ENCODE data around the gene C16orf74.

The C16orf74 gene

DNA sequence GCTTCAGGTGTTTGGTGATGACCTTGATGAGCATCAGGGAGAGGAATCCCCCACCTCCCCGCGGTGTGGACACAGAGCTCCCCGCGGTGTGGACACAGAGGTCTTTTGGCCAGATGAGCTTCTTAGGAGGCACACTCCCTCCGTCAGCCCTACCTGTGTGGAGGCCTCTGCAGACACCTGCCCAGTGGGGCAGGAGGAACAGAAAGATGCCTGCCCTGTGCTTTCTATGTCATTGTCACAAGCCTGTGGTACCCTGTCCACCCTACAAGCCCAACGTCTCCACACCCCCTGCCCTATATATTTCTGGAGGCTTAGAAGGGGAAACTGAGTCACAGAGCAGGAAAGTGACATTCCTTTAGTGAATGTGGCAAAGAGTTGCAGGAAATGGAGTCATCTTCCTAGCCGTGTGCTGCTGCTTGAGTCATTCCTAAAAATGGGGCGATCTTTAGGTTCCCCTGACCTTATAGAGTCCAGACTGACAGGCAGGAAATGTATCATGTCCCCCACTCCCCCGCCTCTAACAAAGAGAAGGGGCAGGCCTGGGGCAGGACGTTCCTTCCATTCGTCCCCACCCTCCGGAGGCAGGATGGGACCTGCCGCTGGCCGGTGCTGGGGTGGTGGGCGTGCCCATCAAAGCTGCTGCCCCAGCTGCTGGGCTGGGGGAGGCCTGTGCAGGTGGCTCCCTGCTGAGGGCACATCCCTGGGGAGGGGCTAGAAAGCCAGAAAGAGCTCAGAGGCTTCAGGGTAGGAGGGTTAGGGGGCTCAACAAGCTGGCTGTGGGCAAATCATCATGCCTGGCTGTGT lies 1.0 kb upstream of the C16orf74 start:
- H3K4ac ChIP-seq (ENCODE audit: low read depth, low read length), result no peak overlapping the region

GRCh38 chr16:85750146-85750826 lies 610 bp downstream of the C16orf74 start:
- H3K18ac ChIP-seq (ENCODE audit: low read length), result peak overlapping the region; percentile 64
- H3K23ac ChIP-seq (ENCODE audit: low read length), result no peak overlapping the region
- H3K4ac ChIP-seq (ENCODE audit: low read depth, low read length), result peak overlapping the region; percentile 75
- no peak overlapping the region for H3K4me3 ChIP-seq (ENCODE audit: low read length)
- H2BK15ac ChIP-seq (replicated peaks; ENCODE audit: low read depth), result no peak overlapping the region
- H2BK5ac ChIP-seq (ENCODE audit: low read length), result no peak overlapping the region
- H3K27ac ChIP-seq (ENCODE audit: low read depth, low read length), result no peak overlapping the region
- peak overlapping the region; percentile 7 for H4K8ac ChIP-seq (ENCODE audit: low read depth, low read length)
- peak overlapping the region; percentile 39 for H3K4me2 ChIP-seq (ENCODE audit: low read length)
- H3K79me1 ChIP-seq (ENCODE audit: low read length), result no peaks in the 10 kb centered on the region
- no peak overlapping the region for H2BK120ac ChIP-seq (ENCODE audit: low read depth, low read length)
- WGBS (ENCODE audit: extremely low coverage, insufficient coverage, low lambda C conversion rate), result no CpG with 5 or more reads among the region's 51 CpGs
- H4K5ac ChIP-seq (ENCODE audit: low read length), result no peak overlapping the region
- H3K56ac ChIP-seq (ENCODE audit: low read length), result peak overlapping the region; percentile 80
- no peaks in the 10 kb centered on the region for H3K79me2 ChIP-seq (ENCODE audit: control insufficient read depth, insufficient read depth, low read length)
- H3K36me3 ChIP-seq (ENCODE audit: control insufficient read depth, insufficient read depth, low read length), result no peaks in the 10 kb centered on the region
- H3K4me1 ChIP-seq (ENCODE audit: control insufficient read depth, low read depth, low read length), result peaks cover 11% of the 10 kb centered on the region
- H2AK5ac ChIP-seq (ENCODE audit: low read length), result no peak overlapping the region
- H3K9ac ChIP-seq (ENCODE audit: low read length), result peak overlapping the region; percentile 70
- no peak for DNase-seq
- H3K27me3 ChIP-seq (ENCODE audit: insufficient read depth, low read length, poor library complexity), result no peaks in the 10 kb centered on the region

More for the DNA sequence above, 1.0 kb upstream of the C16orf74 start:
- Histone ChIP-seq H3K9ac (ENCODE audit: low read length) (no peak overlapping the region), H3K36me3 (ENCODE audit: control insufficient read depth, insufficient read depth, low read length) (no peaks in the 10 kb centered on the region), H2BK5ac (ENCODE audit: low read length) (no peak overlapping the region), H3K79me2 (ENCODE audit: control insufficient read depth, insufficient read depth, low read length) (no peaks in the 10 kb centered on the region), H3K4me1 (ENCODE audit: control insufficient read depth, low read depth, low read length) (peaks cover 7% of the 10 kb centered on the region), H3K27me3 (ENCODE audit: insufficient read depth, low read length, poor library complexity) (no peaks in the 10 kb centered on the region), H3K4me2 (ENCODE audit: low read length) (no peak overlapping the region), H4K8ac (ENCODE audit: low read depth, low read length) (no peak overlapping the region), H3K27ac (ENCODE audit: low read depth, low read length) (no peak overlapping the region), H2AK5ac (ENCODE audit: low read length) (no peak overlapping the region), H3K4me3 (ENCODE audit: low read length) (no peak overlapping the region), H2BK15ac (replicated peaks; ENCODE audit: low read depth) (no peak overlapping the region), H3K79me1 (ENCODE audit: low read length) (no peaks in the 10 kb centered on the region), H2BK120ac (ENCODE audit: low read depth, low read length) (no peak overlapping the region), H3K56ac (ENCODE audit: low read length) (peak overlapping the region; percentile 49), H4K5ac (ENCODE audit: low read length) (no peak overlapping the region), H3K23ac (ENCODE audit: low read length) (peak overlapping the region; percentile 93), H3K18ac (ENCODE audit: low read length) (no peak overlapping the region)
- no CpG with 5 or more reads among the region's 15 CpGs for WGBS (ENCODE audit: extremely low coverage, insufficient coverage, low lambda C conversion rate)
- no peak for DNase-seq

DNA sequence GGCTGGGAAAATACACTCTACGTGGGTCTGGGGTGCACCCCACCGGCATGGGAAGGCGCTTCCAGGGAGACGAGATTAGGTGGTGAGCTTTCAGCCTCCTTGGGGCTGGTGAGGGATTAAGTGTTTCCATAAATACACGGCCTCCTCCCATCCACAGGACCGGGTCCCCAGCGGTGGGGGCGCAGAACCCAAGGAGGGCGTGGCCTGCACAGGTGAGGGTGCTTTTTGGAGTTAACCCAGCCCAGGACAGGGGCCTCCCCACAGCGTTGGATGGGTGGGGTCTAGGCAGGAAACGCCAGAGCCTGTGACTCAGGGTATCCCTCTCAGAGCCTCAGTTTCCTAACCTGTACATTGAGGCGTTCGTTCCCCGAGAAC lies 1.1 kb downstream of the C16orf74 start:
- Histone ChIP-seq H3K27ac (ENCODE audit: low read depth, low read length) (no peak overlapping the region), H3K4me2 (ENCODE audit: low read length) (peak overlapping the region; percentile 39), H3K27me3 (ENCODE audit: insufficient read depth, low read length, poor library complexity) (no peaks in the 10 kb centered on the region)

GRCh38 chr16:85746460-85747215 lies 4.3 kb downstream of the C16orf74 start:
- Histone ChIP-seq H3K4me3 (ENCODE audit: low read length) (no peak overlapping the region), H3K27ac (ENCODE audit: low read depth, low read length) (peak overlapping the region; percentile 1)

More for the DNA sequence above, 1.1 kb downstream of the C16orf74 start:
- H3K79me1 ChIP-seq (ENCODE audit: low read length), result no peaks in the 10 kb centered on the region
- WGBS (ENCODE audit: extremely low coverage, insufficient coverage, low lambda C conversion rate), result no CpG with 5 or more reads among the region's 14 CpGs
- H2AK5ac ChIP-seq (ENCODE audit: low read length), result no peak overlapping the region
- no peak overlapping the region for H2BK120ac ChIP-seq (ENCODE audit: low read depth, low read length)
- H3K18ac ChIP-seq (ENCODE audit: low read length), result no peak overlapping the region
- H4K8ac ChIP-seq (ENCODE audit: low read depth, low read length), result no peak overlapping the region
- peaks cover 11% of the 10 kb centered on the region for H3K4me1 ChIP-seq (ENCODE audit: control insufficient read depth, low read depth, low read length)
- peak overlapping the region; percentile 27 for H3K9ac ChIP-seq (ENCODE audit: low read length)
- DNase-seq, result no peak
- no peak overlapping the region for H3K4ac ChIP-seq (ENCODE audit: low read depth, low read length)
- H3K4me3 ChIP-seq (ENCODE audit: low read length), result no peak overlapping the region
- peak overlapping the region; percentile 65 for H3K56ac ChIP-seq (ENCODE audit: low read length)
- no peaks in the 10 kb centered on the region for H3K36me3 ChIP-seq (ENCODE audit: control insufficient read depth, insufficient read depth, low read length)
- H4K5ac ChIP-seq (ENCODE audit: low read length), result no peak overlapping the region
- no peak overlapping the region for H2BK15ac ChIP-seq (replicated peaks; ENCODE audit: low read depth)
- no peak overlapping the region for H3K23ac ChIP-seq (ENCODE audit: low read length)
- no peaks in the 10 kb centered on the region for H3K79me2 ChIP-seq (ENCODE audit: control insufficient read depth, insufficient read depth, low read length)
- no peak overlapping the region for H2BK5ac ChIP-seq (ENCODE audit: low read length)

GRCh38 chr16:85738923-85739715 lies 11.8 kb downstream of the C16orf74 start:
- Histone ChIP-seq H3K79me2 (ENCODE audit: control insufficient read depth, insufficient read depth, low read length) (no peaks in the 10 kb centered on the region), H3K4me2 (ENCODE audit: low read length) (no peak overlapping the region), H3K27me3 (ENCODE audit: insufficient read depth, low read length, poor library complexity) (no peaks in the 10 kb centered on the region), H4K5ac (ENCODE audit: low read length) (no peak overlapping the region), H3K9ac (ENCODE audit: low read length) (no peak overlapping the region), H3K4me1 (ENCODE audit: control insufficient read depth, low read depth, low read length) (peaks cover 3% of the 10 kb centered on the region), H4K8ac (ENCODE audit: low read depth, low read length) (no peak overlapping the region), H3K4ac (ENCODE audit: low read depth, low read length) (no peak overlapping the region), H3K23ac (ENCODE audit: low read length) (no peak overlapping the region), H3K4me3 (ENCODE audit: low read length) (no peak overlapping the region), H3K27ac (ENCODE audit: low read depth, low read length) (no peak overlapping the region), H3K36me3 (ENCODE audit: control insufficient read depth, insufficient read depth, low read length) (no peaks in the 10 kb centered on the region), H3K56ac (ENCODE audit: low read length) (no peak overlapping the region), H2BK15ac (replicated peaks; ENCODE audit: low read depth) (no peak overlapping the region), H2AK5ac (ENCODE audit: low read length) (no peak overlapping the region), H3K79me1 (ENCODE audit: low read length) (no peaks in the 10 kb centered on the region), H2BK120ac (ENCODE audit: low read depth, low read length) (no peak overlapping the region), H2BK5ac (ENCODE audit: low read length) (no peak overlapping the region), H3K18ac (ENCODE audit: low read length) (no peak overlapping the region)
- WGBS (ENCODE audit: extremely low coverage, insufficient coverage, low lambda C conversion rate), result no CpG with 5 or more reads among the region's 13 CpGs
- no peak for DNase-seq

More at GRCh38 chr16:85746460-85747215, 4.3 kb downstream of the C16orf74 start:
- Histone ChIP-seq H3K79me1 (ENCODE audit: low read length) (no peaks in the 10 kb centered on the region), H3K27me3 (ENCODE audit: insufficient read depth, low read length, poor library complexity) (no peaks in the 10 kb centered on the region), H3K23ac (ENCODE audit: low read length) (no peak overlapping the region), H4K8ac (ENCODE audit: low read depth, low read length) (no peak overlapping the region), H4K5ac (ENCODE audit: low read length) (no peak overlapping the region), H3K4ac (ENCODE audit: low read depth, low read length) (no peak overlapping the region), H2BK5ac (ENCODE audit: low read length) (no peak overlapping the region), H3K18ac (ENCODE audit: low read length) (no peak overlapping the region), H3K4me2 (ENCODE audit: low read length) (no peak overlapping the region), H3K56ac (ENCODE audit: low read length) (peak overlapping the region; percentile 25), H3K36me3 (ENCODE audit: control insufficient read depth, insufficient read depth, low read length) (no peaks in the 10 kb centered on the region), H2BK15ac (replicated peaks; ENCODE audit: low read depth) (no peak overlapping the region), H2AK5ac (ENCODE audit: low read length) (no peak overlapping the region), H3K4me1 (ENCODE audit: control insufficient read depth, low read depth, low read length) (peaks cover 4% of the 10 kb centered on the region), H3K79me2 (ENCODE audit: control insufficient read depth, insufficient read depth, low read length) (no peaks in the 10 kb centered on the region), H3K9ac (ENCODE audit: low read length) (no peak overlapping the region), H2BK120ac (ENCODE audit: low read depth, low read length) (no peak overlapping the region)
- DNase-seq, result peak; percentile 67
- WGBS (ENCODE audit: extremely low coverage, insufficient coverage, low lambda C conversion rate), result no CpG with 5 or more reads among the region's 13 CpGs

All from mesendoderm (in vitro differentiated cells).